HepG2 (cell line): ENCODE results near the gene UMPS. TPM values are rescaled to one million over a fixed set of nuclear protein-coding genes. Genes with fewer than 3 reads are reported as not detected.

Experiments used
- ARID4A ChIP-seq: sonication (generic); formaldehyde crosslinking; IDR thresholded peaks from 2 replicates; pipeline ENCODE4 v1.5.0; 2020; ENCODE audit warnings: mild to moderate bottlenecking, missing genetic modification reagents, borderline replicate concordance
- DNMT3B ChIP-seq: conservative IDR thresholded peaks from 2 replicates; pipeline ENCODE4 v1.6.1; 2016; ENCODE audit warnings: missing biosample characterization, control low read depth
- DRAP1 ChIP-seq: IDR thresholded peaks from 2 replicates; pipeline ENCODE4 v1.6.1; 2016; ENCODE audit warnings: missing genetic modification reagents, missing compliant biosample characterization
- HOXA5 ChIP-seq: sonication (generic); formaldehyde crosslinking; IDR thresholded peaks from 2 replicates; pipeline ENCODE4 v1.4.0; 2020; ENCODE audit warnings: missing genetic modification reagents
- NCOR1 ChIP-seq: fragments of 200-600 bp; sonication (generic); IDR thresholded peaks from 2 replicates; pipeline ENCODE4 v1.7.0; 2017; ENCODE audit warnings: antibody characterized with exemption, low read length, borderline replicate concordance
- NFRKB ChIP-seq: fragments of 450-650 bp; IDR thresholded peaks from 2 replicates; pipeline ENCODE4 v1.6.1; 2017
- NR2F6 ChIP-seq, 2 experiments: IDR thresholded peaks; 2 replicates each; pipeline ENCODE4 v1.6.1; 2016; ENCODE audit warnings: antibody characterized with exemption in 1 of 2, mild to moderate bottlenecking in 1 of 2
- PPARG ChIP-seq: conservative IDR thresholded peaks from 2 replicates; pipeline ENCODE4 v1.6.1; 2016; ENCODE audit warnings: missing biosample characterization, missing genetic modification reagents
- RCOR2 ChIP-seq: IDR thresholded peaks from 2 replicates; pipeline ENCODE4 v1.6.1; 2016; ENCODE audit warnings: missing biosample characterization, missing genetic modification reagents
- RXRA ChIP-seq: sonication (generic); formaldehyde crosslinking; IDR thresholded peaks from 2 replicates; pipeline ENCODE4 v1.5.1; 2020; ENCODE audit warnings: missing genetic modification reagents
- SAP130 ChIP-seq: IDR thresholded peaks from 2 replicates; pipeline ENCODE4 v1.6.1; 2016; ENCODE audit warnings: low read depth
- SIX1 ChIP-seq: sonication (generic); formaldehyde crosslinking; IDR thresholded peaks from 2 replicates; pipeline ENCODE4 v1.4.0; 2020; ENCODE audit warnings: missing genetic modification reagents, borderline replicate concordance
- TFE3 ChIP-seq: IDR thresholded peaks from 2 replicates; pipeline ENCODE4 v1.6.1; 2016
- ZMYM2 ChIP-seq: sonication (generic); formaldehyde crosslinking; IDR thresholded peaks from 2 replicates; pipeline ENCODE4 v1.8.0; 2022; ENCODE audit warnings: mild to moderate bottlenecking, missing genetic modification reagents
- ZNF510 ChIP-seq: sonication (generic); formaldehyde crosslinking; IDR thresholded peaks from 2 replicates; pipeline ENCODE4 v1.4.0; 2020; ENCODE audit warnings: low read depth, mild to moderate bottlenecking, missing genetic modification reagents
- ZNF558 ChIP-seq: sonication (generic); formaldehyde crosslinking; IDR thresholded peaks from 2 replicates; pipeline ENCODE4 v1.9.0; 2022; ENCODE audit warnings: mild to moderate bottlenecking, missing genetic modification reagents, borderline replicate concordance
- polyA plus RNA-seq, 8 experiments: library from polyadenylated mRNA; depleted of rRNA in 3 of 8; stranded (reverse) in 7 of 8; unstranded in 1 of 8; fragments of >200 nt; fragmentation: Illumina TruSeq in 4 of 8; extraction: Trizol in 4 of 8; gene quantifications; 2 replicates each; pipeline versions ENCODE4 v1.2.1 to v1.2.3, GENCODE V29; 2011 to 2016; ENCODE audit warnings: low read depth in 4 of 8, missing spikeins in 1 of 8, mixed read lengths in 1 of 8; ENCODE audit not compliant: insufficient read depth in 1 of 8
- total RNA-seq, 5 experiments: library from RNA; depleted of rRNA; stranded (reverse); fragments of >200 nt; fragmentation: Illumina TruSeq; extraction: Trizol; gene quantifications; 2 replicates each; pipeline ENCODE4 v1.2.3, GENCODE V29; 2016; ENCODE audit warnings: low read depth in 1 of 5
- TF ChIP-seq, protein P1 (sequence below): sonication (generic); formaldehyde crosslinking; IDR thresholded peaks from 2 replicates; pipeline ENCODE4 v1.4.0; 2020; ENCODE audit warnings: missing genetic modification reagents
- TF ChIP-seq, protein P2 (sequence below): sonication (generic); formaldehyde crosslinking; IDR thresholded peaks from 2 replicates; pipeline ENCODE4 v1.4.0; 2020; ENCODE audit warnings: missing genetic modification reagents

The UMPS gene
- total and polyA plus RNA-seq, 2 of the 13 experiments (the other 11 are each of a cell fraction or from before 2014, with no cell fraction given): 52.7 to 74.2 TPM

DNA sequence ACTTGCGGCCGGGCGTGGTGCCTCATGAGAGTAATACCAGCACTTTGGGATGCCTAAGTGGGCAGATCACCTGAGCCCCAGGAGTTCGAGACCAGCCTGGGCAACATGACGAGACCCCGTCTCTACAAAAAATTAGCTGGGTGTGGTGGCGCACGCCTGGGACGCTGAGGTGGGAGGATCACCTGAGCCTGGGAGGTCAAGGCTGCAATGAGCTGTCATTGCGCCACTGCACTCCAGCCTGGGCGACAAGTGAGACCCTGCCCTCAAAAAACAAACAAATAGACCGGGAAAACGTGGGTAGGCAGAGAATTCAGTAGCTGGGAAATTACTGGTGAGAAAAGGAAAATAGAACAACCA is 667 bp downstream of the UMPS start (continued):
- 0 out of 2 replicates have a peak, but pooled peaks have one; percentile 63 for TF ChIP-seq ZNF558 (CRISPR knock-in tag)
- peak; percentile 81; the same call in 1 of the 2 replicates for TF ChIP-seq NCOR1
- peak; percentile 91 for TF ChIP-seq NR2F6 (IDR thresholded peaks at IDR 0.05)
- TF ChIP-seq NR2F6 (CRISPR knock-in tag; IDR thresholded peaks at IDR 0.05): peak; percentile 96
- TF ChIP-seq, protein P1, sequence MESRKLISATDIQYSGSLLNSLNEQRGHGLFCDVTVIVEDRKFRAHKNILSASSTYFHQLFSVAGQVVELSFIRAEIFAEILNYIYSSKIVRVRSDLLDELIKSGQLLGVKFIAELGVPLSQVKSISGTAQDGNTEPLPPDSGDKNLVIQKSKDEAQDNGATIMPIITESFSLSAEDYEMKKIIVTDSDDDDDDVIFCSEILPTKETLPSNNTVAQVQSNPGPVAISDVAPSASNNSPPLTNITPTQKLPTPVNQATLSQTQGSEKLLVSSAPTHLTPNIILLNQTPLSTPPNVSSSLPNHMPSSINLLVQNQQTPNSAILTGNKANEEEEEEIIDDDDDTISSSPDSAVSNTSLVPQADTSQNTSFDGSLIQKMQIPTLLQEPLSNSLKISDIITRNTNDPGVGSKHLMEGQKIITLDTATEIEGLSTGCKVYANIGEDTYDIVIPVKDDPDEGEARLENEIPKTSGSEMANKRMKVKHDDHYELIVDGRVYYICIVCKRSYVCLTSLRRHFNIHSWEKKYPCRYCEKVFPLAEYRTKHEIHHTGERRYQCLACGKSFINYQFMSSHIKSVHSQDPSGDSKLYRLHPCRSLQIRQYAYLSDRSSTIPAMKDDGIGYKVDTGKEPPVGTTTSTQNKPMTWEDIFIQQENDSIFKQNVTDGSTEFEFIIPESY (CRISPR knock-in tag): 0 out of 2 replicates have a peak, but pooled peaks have one; percentile 32
- 0 out of 2 replicates have a peak, but pooled peaks have one; percentile 31 for TF ChIP-seq PPARG
- 0 out of 2 replicates have a peak, but pooled peaks have one; percentile 26 for TF ChIP-seq TFE3
- TF ChIP-seq DRAP1 (CRISPR knock-in tag): peak; percentile 24; the same call in 1 of the 2 replicates
- TF ChIP-seq SAP130 (CRISPR knock-in tag): peak; percentile 79; the same call in 1 of the 2 replicates
- TF ChIP-seq DNMT3B: no peak
- TF ChIP-seq, protein P2, sequence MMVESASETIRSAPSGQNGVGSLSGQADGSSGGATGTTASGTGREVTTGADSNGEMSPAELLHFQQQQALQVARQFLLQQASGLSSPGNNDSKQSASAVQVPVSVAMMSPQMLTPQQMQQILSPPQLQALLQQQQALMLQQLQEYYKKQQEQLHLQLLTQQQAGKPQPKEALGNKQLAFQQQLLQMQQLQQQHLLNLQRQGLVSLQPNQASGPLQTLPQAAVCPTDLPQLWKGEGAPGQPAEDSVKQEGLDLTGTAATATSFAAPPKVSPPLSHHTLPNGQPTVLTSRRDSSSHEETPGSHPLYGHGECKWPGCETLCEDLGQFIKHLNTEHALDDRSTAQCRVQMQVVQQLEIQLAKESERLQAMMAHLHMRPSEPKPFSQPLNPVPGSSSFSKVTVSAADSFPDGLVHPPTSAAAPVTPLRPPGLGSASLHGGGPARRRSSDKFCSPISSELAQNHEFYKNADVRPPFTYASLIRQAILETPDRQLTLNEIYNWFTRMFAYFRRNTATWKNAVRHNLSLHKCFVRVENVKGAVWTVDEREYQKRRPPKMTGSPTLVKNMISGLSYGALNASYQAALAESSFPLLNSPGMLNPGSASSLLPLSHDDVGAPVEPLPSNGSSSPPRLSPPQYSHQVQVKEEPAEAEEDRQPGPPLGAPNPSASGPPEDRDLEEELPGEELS (CRISPR knock-in tag): peak; percentile 73
- TF ChIP-seq NFRKB: no peak
- peak; percentile 98 for TF ChIP-seq ZMYM2 (CRISPR knock-in tag)
- TF ChIP-seq RXRA (CRISPR knock-in tag): peak; percentile 90
- 0 out of 2 replicates have a peak, but pooled peaks have one; percentile 26 for TF ChIP-seq SIX1 (CRISPR knock-in tag)
- TF ChIP-seq ZNF510: no peak
- peak; percentile 52; the same call in 1 of the 2 replicates for TF ChIP-seq RCOR2 (CRISPR knock-in tag)
- TF ChIP-seq HOXA5 (CRISPR knock-in tag): no peak
- TF ChIP-seq ARID4A (CRISPR knock-in tag): peak; percentile 54; the same call in 1 of the 2 replicates
